GOT3 (cell line): ENCODE data around the gene SLC10A3.

Experiments
- DNase-seq: peaks from one replicate; lab custom pipeline; 2025; ENCODE audit warnings: mixed read lengths; lab: John Stamatoyannopoulos, UW

The SLC10A3 gene

DNA sequence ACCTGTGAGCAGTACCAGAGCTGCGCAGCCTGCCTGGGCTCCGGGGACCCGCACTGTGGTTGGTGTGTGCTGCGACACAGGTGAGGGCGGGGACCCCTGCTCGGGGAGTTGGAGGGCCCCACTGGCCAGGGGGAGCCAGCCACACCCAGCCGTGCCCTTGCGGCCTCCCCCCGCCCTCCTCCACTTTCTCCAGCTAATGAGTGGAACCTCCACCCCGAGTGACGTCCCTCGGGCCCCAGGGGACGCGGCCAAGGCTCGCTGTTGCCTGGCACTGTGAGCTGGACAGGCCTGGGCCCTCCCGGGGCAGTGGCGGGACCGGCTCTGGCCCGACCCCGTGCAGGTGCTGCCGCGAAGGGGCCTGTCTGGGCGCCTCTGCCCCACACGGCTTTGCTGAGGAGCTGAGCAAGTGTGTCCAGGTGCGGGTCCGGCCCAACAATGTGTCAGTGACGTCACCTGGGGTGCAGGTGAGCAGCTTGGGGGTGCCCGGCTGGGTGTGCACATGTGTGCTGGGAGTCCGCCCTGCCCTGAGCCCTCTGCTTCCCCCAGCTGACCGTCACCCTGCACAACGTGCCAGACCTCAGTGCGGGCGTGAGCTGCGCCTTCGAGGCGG is 26.7 kb downstream of the SLC10A3 start:
- no peak for DNase-seq

- no peak for DNase-seq
Measured at GRCh38 chrX:154462396-154462795, 28.0 kb downstream of the SLC10A3 start.

GRCh38 chrX:154460326-154460725 is 30.1 kb downstream of the SLC10A3 start:
- no peak for DNase-seq

DNA sequence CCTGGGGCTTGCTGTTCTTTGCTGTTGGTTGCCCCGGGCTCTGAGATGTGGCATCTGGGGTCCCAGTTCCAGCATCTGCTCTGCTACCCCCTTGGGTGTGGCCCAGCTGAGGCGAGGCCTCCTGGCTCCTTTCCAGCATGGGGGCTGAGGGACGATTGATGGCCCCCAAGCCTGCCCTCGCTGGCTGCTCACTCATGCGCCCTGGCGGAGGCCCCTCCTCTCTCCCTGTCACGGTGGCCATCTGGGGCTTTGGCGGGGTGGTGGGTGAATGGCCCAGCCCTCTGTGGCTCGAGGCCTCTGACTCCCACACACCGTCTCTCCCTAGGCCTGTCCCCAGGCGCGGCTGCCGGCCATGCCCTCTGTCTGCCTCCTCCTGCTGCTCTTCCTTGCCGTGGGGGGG is 30.6 kb downstream of the SLC10A3 start:
- DNase-seq: no peak

DNA sequence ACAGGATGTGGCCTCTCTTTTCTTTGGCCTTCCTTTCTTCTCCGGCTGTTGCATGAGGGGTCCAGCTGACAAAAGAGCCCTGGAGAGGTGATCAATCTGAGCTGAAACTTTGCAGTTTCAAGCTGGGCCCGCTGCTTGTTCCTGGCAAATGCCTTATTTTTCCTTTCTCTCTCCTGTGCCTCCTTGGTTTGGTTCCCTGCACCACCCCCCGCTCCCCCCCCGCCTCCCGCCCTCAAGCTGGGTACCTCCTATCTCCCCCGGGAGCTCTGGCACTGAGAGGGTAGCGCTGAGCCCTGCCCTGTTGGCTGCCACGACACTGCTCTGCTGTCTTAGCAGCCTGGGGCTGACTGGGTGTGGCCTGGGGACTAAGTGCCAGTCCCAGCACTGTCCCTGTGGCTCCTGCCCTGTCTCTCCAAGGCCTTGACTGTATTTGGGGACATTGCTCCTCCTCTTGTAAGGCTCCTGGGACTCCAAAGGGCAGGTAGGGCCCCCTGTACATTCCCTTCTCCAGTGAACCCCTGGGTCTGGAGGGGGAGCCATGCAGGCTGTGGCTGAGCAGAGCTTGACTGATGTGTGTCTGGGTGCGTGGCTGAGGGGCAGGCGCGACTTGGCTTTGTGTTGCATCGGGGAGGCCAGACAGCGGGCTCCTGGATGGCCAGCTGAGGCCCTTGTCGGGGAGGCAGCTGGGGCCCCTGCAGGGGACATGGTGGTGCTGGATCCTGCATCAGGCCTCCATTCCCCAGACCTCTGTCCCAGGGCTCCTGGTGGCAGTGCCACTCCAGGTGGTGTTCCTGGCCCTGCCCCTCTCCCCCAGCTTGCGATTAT is 31.3 kb downstream of the SLC10A3 start:
- no peak for DNase-seq

DNA sequence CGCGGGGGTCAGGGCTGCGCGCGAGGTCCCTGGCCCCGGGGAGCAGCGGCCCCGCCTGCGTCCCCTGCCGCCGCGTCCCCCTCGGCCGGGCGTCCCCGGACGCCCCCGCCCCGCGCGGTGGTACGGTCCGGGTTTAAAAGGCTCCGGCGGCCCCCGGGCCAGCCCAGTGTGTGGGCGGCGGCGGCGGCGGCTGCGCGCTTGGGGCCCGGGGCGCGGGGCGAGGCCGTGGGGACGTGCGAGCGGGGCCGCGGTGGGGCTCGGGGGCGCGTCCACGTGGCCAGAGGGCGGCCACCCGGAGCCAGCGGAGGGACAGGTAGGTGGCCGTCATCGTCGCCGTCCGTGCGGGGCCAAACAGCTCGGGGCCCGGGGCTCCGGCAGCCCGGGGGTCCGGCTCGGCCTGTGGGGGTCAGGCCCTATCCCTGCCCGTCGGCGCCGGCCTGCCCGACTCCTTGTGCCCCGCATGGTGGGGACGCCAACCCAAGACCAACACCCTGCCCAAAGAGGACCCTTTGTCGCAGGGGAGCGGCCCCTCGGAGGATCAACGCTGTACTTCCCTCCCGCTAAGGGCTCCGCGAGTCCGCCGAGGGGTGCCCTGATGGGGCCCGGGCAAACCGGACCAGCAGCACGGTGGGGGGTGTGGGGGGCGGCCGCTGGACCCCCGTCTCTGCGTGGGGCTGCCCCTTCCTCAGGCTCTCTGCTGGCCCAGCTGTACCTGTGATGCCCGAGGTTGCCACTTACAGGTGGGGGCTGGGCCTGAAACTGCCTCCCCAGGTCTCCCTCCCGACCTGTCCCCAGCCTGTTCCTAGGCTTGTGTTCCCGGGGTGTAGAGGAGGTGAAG is 32.1 kb downstream of the SLC10A3 start, which contains the start of gene PLXNA3:
TSS of gene PLXNA3 (plus strand) at position 166 of the 838 bp plus-strand sequence. CDS start 1,903 bp downstream, outside the sequence.
- DNase-seq: no peak

DNA sequence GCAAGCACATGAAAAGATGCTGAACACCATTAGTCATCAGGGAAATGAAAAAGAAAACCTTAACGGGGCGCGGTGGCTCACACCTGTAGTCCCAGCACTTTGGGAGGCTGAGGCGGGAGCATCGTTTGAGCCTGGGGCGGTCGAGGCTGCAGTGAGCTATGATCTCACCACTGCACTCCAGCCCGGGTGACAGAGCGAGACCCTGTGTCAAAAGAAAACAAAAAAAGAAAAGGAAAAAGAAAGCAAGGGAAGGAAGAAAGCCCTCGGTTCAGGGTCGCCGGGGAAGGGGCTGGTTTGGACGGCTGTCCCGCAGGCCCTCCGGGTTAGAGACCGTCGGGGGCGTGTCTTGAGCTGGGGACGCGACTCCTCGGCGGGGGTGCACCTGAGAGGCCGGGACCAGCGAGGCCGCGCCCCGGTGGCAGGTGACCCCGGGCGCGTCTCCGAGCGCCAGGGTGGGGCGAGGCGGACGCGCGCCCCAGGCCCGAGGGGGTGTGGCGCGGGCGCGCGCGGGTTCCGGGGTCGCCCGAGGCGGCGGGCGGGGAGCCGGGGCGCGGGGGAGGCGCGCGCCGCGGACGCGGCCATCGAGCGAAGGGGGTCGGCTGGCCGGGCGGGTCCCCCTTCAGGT is 32.8 kb downstream of the SLC10A3 start:
- DNase-seq: no peak

DNA sequence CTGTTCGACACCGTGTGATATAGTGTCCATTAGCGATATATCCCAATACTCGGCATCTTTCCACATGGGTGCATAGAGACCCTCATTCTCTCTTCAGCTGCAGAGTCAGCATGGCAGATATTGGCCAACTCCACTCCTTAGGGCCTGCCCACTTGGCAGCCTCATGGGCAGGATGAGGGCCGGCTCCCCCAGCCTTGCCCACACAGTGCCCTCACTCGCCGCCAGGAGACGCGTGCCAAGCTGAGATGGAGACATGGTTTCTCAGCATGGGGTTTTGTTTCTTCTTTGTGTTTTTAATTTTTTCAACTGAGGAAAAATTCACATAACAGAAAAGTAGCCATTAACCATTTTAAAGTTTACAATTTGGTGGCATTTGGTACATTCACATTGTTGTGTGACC is 37.6 kb downstream of the SLC10A3 start:
- DNase-seq: no peak

GRCh38 chrX:154450312-154450711 is 40.1 kb downstream of the SLC10A3 start:
- DNase-seq: no peak

DNA sequence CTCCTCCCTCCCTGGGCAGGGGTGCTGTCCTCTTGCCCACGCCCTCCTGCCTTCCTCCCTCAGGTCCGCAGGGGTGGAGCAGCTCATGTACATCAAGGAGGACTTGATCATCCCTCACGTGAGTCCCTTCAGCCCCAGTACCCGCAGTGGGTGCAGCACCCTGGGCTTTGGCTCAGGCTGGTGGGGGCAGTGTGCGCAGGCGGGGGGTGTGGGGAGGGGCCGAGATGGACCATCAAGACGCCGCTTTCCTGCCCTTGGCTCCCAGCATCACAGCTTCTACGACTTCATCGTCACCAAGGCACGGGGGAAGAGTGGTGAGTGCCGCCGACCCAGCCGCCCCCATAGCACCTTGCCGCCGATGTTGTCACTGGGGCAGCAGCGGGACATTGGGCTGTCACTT is 40.8 kb downstream of the SLC10A3 start:
- no peak for DNase-seq

GRCh38 chrX:154448484-154448883 is 41.9 kb downstream of the SLC10A3 start:
- DNase-seq: no peak

DNA sequence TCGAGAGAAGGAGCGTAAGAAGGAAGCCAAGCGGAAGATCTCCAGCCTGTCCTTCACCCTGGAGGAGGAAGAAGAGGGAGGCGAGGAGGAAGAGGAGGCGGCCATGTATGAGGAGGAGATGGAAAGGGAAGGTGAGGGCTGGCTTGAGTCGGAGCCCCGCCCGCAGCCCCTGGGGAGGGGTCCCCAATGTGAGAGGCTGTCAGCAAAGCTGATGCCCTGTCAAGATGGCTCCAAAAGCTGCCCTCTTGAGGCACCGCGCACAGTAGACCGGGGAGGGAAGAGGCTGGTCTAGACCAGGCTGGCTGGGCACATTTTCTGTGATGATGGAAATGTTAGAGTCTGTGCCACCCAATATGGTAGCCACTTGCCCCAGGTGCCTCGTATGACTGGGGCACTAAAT is 44.0 kb downstream of the SLC10A3 start:
- DNase-seq: no peak

DNA sequence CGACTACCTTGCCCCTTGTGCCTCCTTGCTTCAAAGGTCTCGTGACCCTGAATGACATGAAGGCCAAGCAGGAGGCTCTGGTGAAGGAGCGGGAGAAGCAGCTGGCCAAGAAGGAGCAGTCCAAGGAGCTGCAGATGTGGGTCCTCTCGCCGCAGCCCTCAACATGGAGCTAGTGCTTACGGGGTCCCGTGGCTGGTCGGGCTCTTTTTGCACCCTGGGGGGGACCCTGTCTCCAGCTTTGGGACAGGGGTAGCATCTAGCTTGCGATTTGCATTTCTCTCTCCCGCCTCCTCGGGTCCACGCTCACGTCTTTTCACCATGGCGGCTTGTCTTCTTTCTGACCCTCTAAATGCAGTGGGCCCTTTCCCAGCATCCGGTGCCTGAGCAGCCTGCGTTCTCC is 44.7 kb downstream of the SLC10A3 start:
- DNase-seq: no peak

DNA sequence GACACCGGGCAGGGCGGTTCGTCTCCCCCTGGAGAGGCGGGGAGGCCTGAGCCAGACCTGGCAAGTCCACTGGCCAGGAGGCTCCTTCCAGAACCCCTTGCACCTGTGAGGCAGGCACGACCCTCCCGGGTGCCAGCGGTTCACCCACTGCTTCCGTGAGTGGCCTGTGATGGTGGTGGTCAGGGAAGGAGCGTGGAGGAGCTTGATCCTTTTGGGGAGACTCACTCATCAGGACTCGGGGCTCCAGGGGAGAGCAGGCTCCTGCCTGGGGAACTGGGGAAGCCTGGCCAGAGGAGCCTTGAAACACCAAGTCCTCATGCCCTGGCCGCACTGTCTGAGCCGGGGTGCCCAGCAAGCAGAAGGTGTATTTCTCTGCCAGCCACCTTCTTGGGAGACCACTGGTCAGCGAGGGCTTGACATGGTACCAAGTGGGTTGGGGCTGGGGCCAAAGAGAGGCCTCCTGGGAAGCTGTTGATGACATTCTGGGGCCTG is 45.6 kb downstream of the SLC10A3 start:
- DNase-seq: no peak

DNA sequence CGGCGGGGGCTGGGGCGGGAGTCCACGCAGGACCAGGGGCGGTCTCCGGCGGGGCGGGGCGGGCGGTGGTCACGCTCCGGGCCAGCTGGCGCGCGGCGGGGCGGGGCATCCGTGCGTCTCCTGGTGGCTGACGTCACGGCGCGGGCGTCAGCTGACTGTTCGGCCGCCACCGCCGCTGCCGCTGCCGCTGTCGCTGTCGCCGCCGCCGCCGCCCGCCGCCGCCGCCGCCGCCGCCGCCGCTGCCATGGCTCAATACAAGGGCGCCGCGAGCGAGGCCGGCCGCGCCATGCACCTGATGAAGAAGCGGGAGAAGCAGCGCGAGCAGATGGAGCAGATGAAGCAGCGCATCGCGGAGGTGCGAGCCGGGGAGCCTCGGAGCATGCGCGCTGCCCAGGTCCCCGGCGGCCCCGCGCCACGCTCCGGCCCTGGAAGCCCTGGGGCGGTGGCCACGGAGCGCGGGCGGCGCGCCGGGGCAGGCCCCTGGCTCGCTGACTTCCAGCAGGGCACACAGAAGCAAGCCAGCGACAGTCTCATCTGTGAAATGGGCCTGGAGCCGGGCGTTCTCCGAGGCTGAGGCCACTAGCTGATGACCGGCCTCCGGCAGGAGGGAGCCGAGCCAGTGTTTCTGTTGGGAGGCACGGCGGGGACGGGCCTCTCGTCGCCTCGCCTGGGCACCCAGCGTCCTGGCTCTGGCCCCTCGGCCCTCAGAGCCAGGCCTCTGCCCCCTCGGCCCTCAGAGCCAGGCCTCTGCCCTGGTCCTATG is 46.3 kb downstream of the SLC10A3 start, which contains the start of gene FAM50A:
TSS of gene FAM50A (plus strand) at position 150 of the 763 bp plus-strand sequence. CDS start at position 245, 95 bp downstream.
- DNase-seq: peak; percentile 33

- no peak for DNase-seq
Measured at GRCh38 chrX:154443479-154443910, 46.9 kb downstream of the SLC10A3 start.

DNA sequence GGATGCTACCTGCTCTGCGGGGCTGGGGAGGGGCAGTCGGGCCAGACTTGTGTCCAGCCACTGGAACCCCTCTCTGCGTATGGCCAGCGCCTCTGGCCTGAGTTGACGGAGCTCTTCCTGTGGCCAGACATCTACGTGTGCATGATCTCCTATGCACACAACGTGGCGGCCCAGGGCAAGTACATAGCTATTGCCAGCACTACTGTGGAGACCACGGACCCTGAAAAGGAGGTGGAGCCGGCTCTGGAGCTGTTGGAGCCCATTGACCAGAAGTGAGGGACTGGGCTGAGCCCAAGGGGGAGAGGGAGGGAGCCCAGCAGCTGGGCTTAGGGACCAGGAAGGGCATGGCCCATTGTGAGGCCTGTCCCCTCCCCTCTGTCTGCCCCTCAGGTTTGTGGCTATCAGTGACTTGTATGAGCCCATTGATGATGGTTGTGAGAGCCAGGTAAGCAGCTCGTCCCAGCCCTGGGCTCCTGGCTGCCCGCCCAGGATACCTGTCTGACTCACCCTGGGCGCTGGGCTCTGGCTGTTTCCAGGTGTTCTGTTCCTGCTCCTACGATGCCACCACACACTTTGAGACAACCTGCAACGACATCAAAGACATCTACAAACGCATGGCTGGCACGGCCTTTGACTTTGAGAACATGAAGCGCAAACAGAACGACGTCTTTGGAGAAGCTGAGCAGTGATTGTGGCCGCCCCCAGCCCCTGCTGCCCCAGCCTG is 48.3 kb downstream of the SLC10A3 start:
- no peak for DNase-seq

DNA sequence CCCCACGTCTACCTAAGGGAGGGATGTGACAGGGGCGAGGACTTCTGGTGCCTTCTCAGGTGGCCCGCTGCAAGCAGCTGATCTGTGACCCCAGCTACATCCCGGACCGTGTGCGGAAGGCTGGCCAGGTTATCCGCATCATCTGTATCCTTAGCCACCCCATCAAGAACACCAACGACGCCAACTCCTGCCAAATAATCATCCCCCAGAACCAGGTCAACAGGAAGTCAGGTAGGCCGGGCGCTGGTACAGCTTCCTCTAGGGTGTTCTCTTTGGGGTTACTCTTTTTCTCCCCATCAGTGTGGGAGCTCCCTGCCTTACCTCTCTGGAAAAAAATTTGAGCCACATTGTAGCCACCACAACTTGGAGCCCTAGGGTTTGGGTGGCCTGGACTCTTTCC is 48.9 kb downstream of the SLC10A3 start:
- no peak for DNase-seq

- DNase-seq: no peak
Measured at GRCh38 chrX:154440623-154441357, 49.6 kb downstream of the SLC10A3 start.

GRCh38 chrX:154439841-154440240 is 50.6 kb downstream of the SLC10A3 start:
- DNase-seq: no peak
